ENCODE measurements around the gene FBLIM1.

DNA sequence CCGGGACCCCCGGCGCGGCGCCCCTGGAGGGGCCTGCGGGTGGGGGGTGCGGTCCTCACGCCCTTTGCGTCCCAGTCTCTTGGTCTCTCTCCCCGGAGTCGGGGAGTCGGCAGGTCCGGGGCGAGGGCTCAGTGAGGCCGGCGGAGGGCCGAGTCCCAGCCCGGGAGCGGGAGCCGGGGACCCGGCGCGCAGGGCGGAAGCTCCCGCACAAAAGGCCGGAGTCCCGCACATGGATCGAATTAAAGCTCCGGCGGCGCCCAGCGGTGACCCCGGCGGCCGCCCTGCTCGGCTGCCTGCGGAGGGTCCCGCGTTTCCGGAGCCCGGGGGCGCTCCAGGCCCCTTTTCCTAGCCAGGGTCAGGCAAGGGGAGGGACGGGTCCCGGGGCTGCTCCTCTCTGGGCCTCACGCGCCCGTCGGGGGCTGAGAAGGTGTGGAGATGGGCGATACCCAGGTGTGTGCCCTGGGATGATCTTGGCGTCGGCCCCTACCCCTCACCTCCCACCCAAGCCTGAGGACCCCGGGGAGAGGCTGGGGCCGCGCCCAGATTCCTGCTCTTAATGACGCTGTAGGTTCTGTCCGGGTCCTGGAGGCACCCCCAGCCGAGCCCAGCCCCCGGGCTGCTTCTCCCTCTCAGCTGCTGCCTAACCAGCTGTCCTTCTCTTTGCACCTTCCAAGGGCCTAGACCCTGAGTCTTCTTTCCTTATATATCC is 512 bp downstream of the FBLIM1 start:
- TF ChIP-seq, protein P1, sequence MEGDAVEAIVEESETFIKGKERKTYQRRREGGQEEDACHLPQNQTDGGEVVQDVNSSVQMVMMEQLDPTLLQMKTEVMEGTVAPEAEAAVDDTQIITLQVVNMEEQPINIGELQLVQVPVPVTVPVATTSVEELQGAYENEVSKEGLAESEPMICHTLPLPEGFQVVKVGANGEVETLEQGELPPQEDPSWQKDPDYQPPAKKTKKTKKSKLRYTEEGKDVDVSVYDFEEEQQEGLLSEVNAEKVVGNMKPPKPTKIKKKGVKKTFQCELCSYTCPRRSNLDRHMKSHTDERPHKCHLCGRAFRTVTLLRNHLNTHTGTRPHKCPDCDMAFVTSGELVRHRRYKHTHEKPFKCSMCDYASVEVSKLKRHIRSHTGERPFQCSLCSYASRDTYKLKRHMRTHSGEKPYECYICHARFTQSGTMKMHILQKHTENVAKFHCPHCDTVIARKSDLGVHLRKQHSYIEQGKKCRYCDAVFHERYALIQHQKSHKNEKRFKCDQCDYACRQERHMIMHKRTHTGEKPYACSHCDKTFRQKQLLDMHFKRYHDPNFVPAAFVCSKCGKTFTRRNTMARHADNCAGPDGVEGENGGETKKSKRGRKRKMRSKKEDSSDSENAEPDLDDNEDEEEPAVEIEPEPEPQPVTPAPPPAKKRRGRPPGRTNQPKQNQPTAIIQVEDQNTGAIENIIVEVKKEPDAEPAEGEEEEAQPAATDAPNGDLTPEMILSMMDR (IDR thresholded peaks at IDR 0.05): no peak
- no peak for TF ChIP-seq POLR2A (IDR thresholded peaks at IDR 0.05)
